Measurements from ENCODE around the gene TMEM212.

TMEM212 gene

GRCh38 chr3:171837698-171838097 is 5.5 kb upstream of the TMEM212 start:
- no peak overlapping the region for H3K9ac ChIP-seq (ENCODE audit: low read length)

GRCh38 chr3:171838218-171838720 is 4.9 kb upstream of the TMEM212 start:
- no peaks in the 10 kb centered on the region for H3K27me3 ChIP-seq (ENCODE audit: control insufficient read depth in 1 of 2, insufficient read depth in 2 of 2, low read length in 2 of 2)
- H3K36me3 ChIP-seq (ENCODE audit: insufficient read depth, low read length): no peaks in the 10 kb centered on the region
- H3K9me3 ChIP-seq (ENCODE audit: low read length): no peaks in the 10 kb centered on the region
- peak overlapping the region in 1 of 2 donors; percentile 10 for H3K4me3 ChIP-seq (ENCODE audit: low read depth in 1 of 2, low read length in 2 of 2)
- H3K4me1 ChIP-seq (ENCODE audit: insufficient read depth, low read length): peaks cover 34% of the 10 kb centered on the region
- no peak overlapping the region for H3K9ac ChIP-seq (ENCODE audit: low read length)
- H3K27ac ChIP-seq (ENCODE audit: low read depth, low read length): peak overlapping the region; percentile 2

More at GRCh38 chr3:171837698-171838097, 5.5 kb upstream of the TMEM212 start:
- no peaks in the 10 kb centered on the region for H3K9me3 ChIP-seq (ENCODE audit: low read length)
- H3K36me3 ChIP-seq (ENCODE audit: insufficient read depth, low read length): no peaks in the 10 kb centered on the region
- H3K4me1 ChIP-seq (ENCODE audit: insufficient read depth, low read length): peaks cover 32% of the 10 kb centered on the region
- H3K4me3 ChIP-seq (ENCODE audit: low read depth in 1 of 2, low read length in 2 of 2): no peak overlapping the region
- no peaks in the 10 kb centered on the region for H3K27me3 ChIP-seq (ENCODE audit: control insufficient read depth in 1 of 2, insufficient read depth in 2 of 2, low read length in 2 of 2)
- peak overlapping the region; percentile 2 for H3K27ac ChIP-seq (ENCODE audit: low read depth, low read length)

- no peak overlapping the region for H3K27ac ChIP-seq (ENCODE audit: low read depth, low read length)
- H3K36me3 ChIP-seq (ENCODE audit: insufficient read depth, low read length): no peaks in the 10 kb centered on the region
- H3K9me3 ChIP-seq (ENCODE audit: low read length): no peaks in the 10 kb centered on the region
- no peak overlapping the region for H3K4me3 ChIP-seq (ENCODE audit: low read depth in 1 of 2, low read length in 2 of 2)
- H3K27me3 ChIP-seq (ENCODE audit: control insufficient read depth in 1 of 2, insufficient read depth in 2 of 2, low read length in 2 of 2): no peaks in the 10 kb centered on the region
- H3K9ac ChIP-seq (ENCODE audit: low read length): no peak overlapping the region
- peaks cover 26% of the 10 kb centered on the region for H3K4me1 ChIP-seq (ENCODE audit: insufficient read depth, low read length)
These were observed 3.9 kb upstream of the TMEM212 start for GRCh38 chr3:171839270-171839669.

- Histone ChIP-seq H3K27ac (ENCODE audit: low read depth, low read length) (no peak overlapping the region), H3K4me1 (ENCODE audit: insufficient read depth, low read length) (peaks cover 26% of the 10 kb centered on the region), H3K4me3 (ENCODE audit: low read depth in 1 of 2, low read length in 2 of 2) (no peak overlapping the region)
These were observed 2.7 kb upstream of the TMEM212 start for GRCh38 chr3:171840445-171840810.

GRCh38 chr3:171840811-171841619 is 2.1 kb upstream of the TMEM212 start:
- Histone ChIP-seq H3K9ac (ENCODE audit: low read length) (no peak overlapping the region), H3K4me3 (ENCODE audit: low read depth in 1 of 2, low read length in 2 of 2) (no peak overlapping the region), H3K9me3 (ENCODE audit: low read length) (no peaks in the 10 kb centered on the region), H3K27me3 (ENCODE audit: control insufficient read depth in 1 of 2, insufficient read depth in 2 of 2, low read length in 2 of 2) (no peaks in the 10 kb centered on the region), H3K27ac (ENCODE audit: low read depth, low read length) (no peak overlapping the region), H3K36me3 (ENCODE audit: insufficient read depth, low read length) (no peaks in the 10 kb centered on the region), H3K4me1 (ENCODE audit: insufficient read depth, low read length) (peaks cover 26% of the 10 kb centered on the region)

More at GRCh38 chr3:171840445-171840810, 2.7 kb upstream of the TMEM212 start:
- Histone ChIP-seq H3K36me3 (ENCODE audit: insufficient read depth, low read length) (no peaks in the 10 kb centered on the region), H3K9me3 (ENCODE audit: low read length) (no peaks in the 10 kb centered on the region), H3K9ac (ENCODE audit: low read length) (no peak overlapping the region), H3K27me3 (ENCODE audit: control insufficient read depth in 1 of 2, insufficient read depth in 2 of 2, low read length in 2 of 2) (no peaks in the 10 kb centered on the region)

- Histone ChIP-seq H3K4me3 (ENCODE audit: low read depth in 1 of 2, low read length in 2 of 2) (no peak overlapping the region), H3K27ac (ENCODE audit: low read depth, low read length) (no peak overlapping the region), H3K36me3 (ENCODE audit: insufficient read depth, low read length) (no peaks in the 10 kb centered on the region), H3K9ac (ENCODE audit: low read length) (no peak overlapping the region), H3K9me3 (ENCODE audit: low read length) (no peaks in the 10 kb centered on the region), H3K4me1 (ENCODE audit: insufficient read depth, low read length) (peaks cover 26% of the 10 kb centered on the region), H3K27me3 (ENCODE audit: control insufficient read depth in 1 of 2, insufficient read depth in 2 of 2, low read length in 2 of 2) (no peaks in the 10 kb centered on the region)
These were observed 1.5 kb upstream of the TMEM212 start for GRCh38 chr3:171841620-171842000.

- Histone ChIP-seq H3K9me3 (ENCODE audit: low read length) (no peaks in the 10 kb centered on the region), H3K4me3 (ENCODE audit: low read depth in 1 of 2, low read length in 2 of 2) (no peak overlapping the region), H3K4me1 (ENCODE audit: insufficient read depth, low read length) (peaks cover 17% of the 10 kb centered on the region), H3K36me3 (ENCODE audit: insufficient read depth, low read length) (no peaks in the 10 kb centered on the region), H3K27ac (ENCODE audit: low read depth, low read length) (no peak overlapping the region), H3K9ac (ENCODE audit: low read length) (no peak overlapping the region), H3K27me3 (ENCODE audit: control insufficient read depth in 1 of 2, insufficient read depth in 2 of 2, low read length in 2 of 2) (no peaks in the 10 kb centered on the region)
These were observed 1.7 kb downstream of the TMEM212 start for GRCh38 chr3:171844873-171845272.

- H3K4me3 ChIP-seq (ENCODE audit: low read depth in 1 of 2, low read length in 2 of 2): no peak overlapping the region
- H3K27ac ChIP-seq (ENCODE audit: low read depth, low read length): no peak overlapping the region
These were observed 2.5 kb downstream of the TMEM212 start for GRCh38 chr3:171845481-171846284.

GRCh38 chr3:171846597-171846996 is 3.4 kb downstream of the TMEM212 start:
- peaks cover 17% of the 10 kb centered on the region for H3K4me1 ChIP-seq (ENCODE audit: insufficient read depth, low read length)

More at GRCh38 chr3:171845481-171846284, 2.5 kb downstream of the TMEM212 start:
- Histone ChIP-seq H3K4me1 (ENCODE audit: insufficient read depth, low read length) (peaks cover 21% of the 10 kb centered on the region), H3K27me3 (ENCODE audit: control insufficient read depth in 1 of 2, insufficient read depth in 2 of 2, low read length in 2 of 2) (no peaks in the 10 kb centered on the region), H3K9ac (ENCODE audit: low read length) (no peak overlapping the region), H3K36me3 (ENCODE audit: insufficient read depth, low read length) (no peaks in the 10 kb centered on the region), H3K9me3 (ENCODE audit: low read length) (no peaks in the 10 kb centered on the region)

GRCh38 chr3:171847133-171847532 is 4.0 kb downstream of the TMEM212 start:
- Histone ChIP-seq H3K27ac (ENCODE audit: low read depth, low read length) (no peak overlapping the region), H3K9me3 (ENCODE audit: low read length) (no peaks in the 10 kb centered on the region), H3K27me3 (ENCODE audit: control insufficient read depth in 1 of 2, insufficient read depth in 2 of 2, low read length in 2 of 2) (no peaks in the 10 kb centered on the region), H3K4me1 (ENCODE audit: insufficient read depth, low read length) (peaks cover 12% of the 10 kb centered on the region), H3K4me3 (ENCODE audit: low read depth in 1 of 2, low read length in 2 of 2) (no peak overlapping the region), H3K36me3 (ENCODE audit: insufficient read depth, low read length) (no peaks in the 10 kb centered on the region), H3K9ac (ENCODE audit: low read length) (no peak overlapping the region)

More at GRCh38 chr3:171846597-171846996, 3.4 kb downstream of the TMEM212 start:
- Histone ChIP-seq H3K36me3 (ENCODE audit: insufficient read depth, low read length) (no peaks in the 10 kb centered on the region), H3K4me3 (ENCODE audit: low read depth in 1 of 2, low read length in 2 of 2) (no peak overlapping the region), H3K27ac (ENCODE audit: low read depth, low read length) (no peak overlapping the region), H3K27me3 (ENCODE audit: control insufficient read depth in 1 of 2, insufficient read depth in 2 of 2, low read length in 2 of 2) (no peaks in the 10 kb centered on the region), H3K9me3 (ENCODE audit: low read length) (no peaks in the 10 kb centered on the region), H3K9ac (ENCODE audit: low read length) (no peak overlapping the region)

GRCh38 chr3:171847595-171848259 is 4.6 kb downstream of the TMEM212 start:
- H3K27ac ChIP-seq (ENCODE audit: low read depth, low read length): no peak overlapping the region
- H3K4me3 ChIP-seq (ENCODE audit: low read depth in 1 of 2, low read length in 2 of 2): no peak overlapping the region
- H3K9ac ChIP-seq (ENCODE audit: low read length): no peak overlapping the region
- no peaks in the 10 kb centered on the region for H3K27me3 ChIP-seq (ENCODE audit: control insufficient read depth in 1 of 2, insufficient read depth in 2 of 2, low read length in 2 of 2)
- H3K36me3 ChIP-seq (ENCODE audit: insufficient read depth, low read length): no peaks in the 10 kb centered on the region
- no peaks in the 10 kb centered on the region for H3K9me3 ChIP-seq (ENCODE audit: low read length)
- H3K4me1 ChIP-seq (ENCODE audit: insufficient read depth, low read length): peaks cover 10% of the 10 kb centered on the region

Data from muscle layer of colon (tissue), 2 donors.